Kidney (tissue), 14 donors: ENCODE results near the gene OGDH. TPM values are rescaled to one million over a fixed set of nuclear protein-coding genes. Genes with fewer than 3 reads are reported as not detected.

Experiments used
- DNase-seq, 5 donors: peaks; one replicate each; pipeline ENCODE4 v3.0.0-alpha.2; 2013 to 2020
- FAIRE-seq: peaks from 2 replicates; lab custom pipeline; 2012; peaks lifted over from hg19 to GRCh38; lab: Jason Lieb, UNC
- H3K27ac ChIP-seq, 2 donors: one replicate each; pipeline ENCODE4 v1.7.0; 2013; ENCODE audit warnings: low read depth in 2 of 2, low read length in 2 of 2, inconsistent platforms in 1 of 2
- H3K27me3 ChIP-seq: one replicate; pipeline ENCODE4 v1.7.1; 2013; ENCODE audit warnings: low read length, inconsistent platforms; ENCODE audit not compliant: control insufficient read depth, insufficient read depth
- H3K36me3 ChIP-seq, 3 donors: one replicate each; pipeline versions ENCODE4 v1.7.0 to v1.7.1; 2013; ENCODE audit warnings: low read length in 3 of 3, control low read depth in 1 of 3, inconsistent platforms in 1 of 3; ENCODE audit not compliant: insufficient read depth in 3 of 3, control insufficient read depth in 2 of 3
- H3K4me1 ChIP-seq, 3 donors: one replicate each; pipeline versions ENCODE4 v1.7.0 to v1.7.1; 2013; ENCODE audit warnings: low read length in 3 of 3, inconsistent platforms in 1 of 3, low read depth in 1 of 3; ENCODE audit not compliant: control insufficient read depth in 2 of 3, insufficient read depth in 2 of 3
- H3K4me3 ChIP-seq, 3 donors: one replicate each; pipeline versions ENCODE4 v1.7.0 to v1.8.1; 2013; ENCODE audit warnings: low read length in 3 of 3, control low read depth in 1 of 3, inconsistent platforms in 1 of 3
- H3K9ac ChIP-seq, 3 donors: one replicate each; pipeline versions ENCODE4 v1.7.0 to v1.7.1; 2013; ENCODE audit warnings: low read length in 3 of 3, control low read depth in 1 of 3, inconsistent platforms in 1 of 3
- H3K9me3 ChIP-seq, 3 donors: one replicate each; pipeline versions ENCODE4 v1.7.0 to v1.7.1; 2013; ENCODE audit warnings: low read length in 3 of 3, control low read depth in 1 of 3, inconsistent platforms in 1 of 3; ENCODE audit not compliant: control insufficient read depth in 2 of 3, insufficient read depth in 1 of 3
- CTCF ChIP-seq: IDR thresholded peaks from 3 replicates; pipeline ENCODE4 v1.5.1; 2012; ENCODE audit warnings: mild to moderate bottlenecking, moderate library complexity, borderline replicate concordance; ENCODE audit not compliant: insufficient read depth; ENCODE audit errors: extremely low read depth
- intact Hi-C: fragments of 100-400 bp; cut with DNase I; formaldehyde crosslinking; loops from one replicate; pipeline ENCODE4 v1.11.1; 2022
- polyA plus RNA-seq: library from polyadenylated mRNA; stranded (reverse); fragments of 350-450 nt; fragmentation: Illumina TruSeq; extraction: RNeasy Lipid Tissue Mini Kit (QIAGEN cat#74804); gene quantifications from one replicate; pipeline ENCODE4 v1.2.3, GENCODE V29; 2014; ENCODE audit warnings: low read depth, low replicate concordance; ENCODE audit not compliant: insufficient read depth
- total RNA-seq: library from RNA; stranded (reverse); fragmentation: NEBNext Ultra II Directional; extraction: Animal tissue kit (Norgen Biotek cat#: 25700); gene quantifications from one replicate; pipeline ENCODE4 v1.2.1, GENCODE V29; 2021
- donor health status: control.
- donor health status: control.
- donor health status: control.
- donor health status: control.
- donor health status: control.
- donor health status: DM: yes; HTN: yes; CAD: no.
- donor health status: Normal renal cell carcinoma (clear cell type).

Gene OGDH
- total and polyA plus RNA-seq, 2 donors from 2014 or later = 108 to 132 TPM

GRCh38 chr7:44564606-44565005 lies 41.8 kb upstream of the OGDH start:
- Histone ChIP-seq H3K4me3 (no peak overlapping the region), H3K9ac (no peak overlapping the region), H3K27me3 (no peaks in the 10 kb centered on the region), H3K4me1 (peaks cover 0 to 9% (median 0%) of the 10 kb centered on the region in 3 donors), H3K27ac (no peak overlapping the region), H3K36me3 (peaks cover 11 to 42% (median 33%) of the 10 kb centered on the region in 3 donors), H3K9me3 (no peaks in the 10 kb centered on the region)
- intact Hi-C loops = no loop called here
- FAIRE-seq (no peak), DNase-seq (no peak)
- TF ChIP-seq CTCF = no peak

GRCh38 chr7:44565097-44565794 lies 41.2 kb upstream of the OGDH start:
- Histone ChIP-seq H3K9me3 (no peaks in the 10 kb centered on the region), H3K4me3 (no peak overlapping the region), H3K27me3 (no peaks in the 10 kb centered on the region), H3K9ac (no peak overlapping the region), H3K36me3 (peaks cover 14 to 49% (median 39%) of the 10 kb centered on the region in 3 donors), H3K27ac (no peak overlapping the region), H3K4me1 (peaks cover 0 to 12% (median 0%) of the 10 kb centered on the region in 3 donors)
- intact Hi-C loops = no loop called here
- FAIRE-seq = no peak
- peak; percentile 47 to 83 (median 62) for DNase-seq
- peak; percentile 92 for TF ChIP-seq CTCF

GRCh38 chr7:44565795-44566559 lies 40.5 kb upstream of the OGDH start:
- no peaks in the 10 kb centered on the region for H3K27me3 ChIP-seq
- peaks cover 0 to 15% (median 0%) of the 10 kb centered on the region in 3 donors for H3K4me1 ChIP-seq
- FAIRE-seq = no peak
- peaks cover 17 to 55% (median 45%) of the 10 kb centered on the region in 3 donors for H3K36me3 ChIP-seq
- no peak overlapping the region for H3K9ac ChIP-seq
- H3K9me3 ChIP-seq = no peaks in the 10 kb centered on the region
- H3K4me3 ChIP-seq = no peak overlapping the region
- no peak overlapping the region for H3K27ac ChIP-seq
- no peak for DNase-seq
- intact Hi-C loops = no loop called here
- no peak for TF ChIP-seq CTCF
